LHCN-M2 (cell line): Measurements from ENCODE around the gene CUX1. TPM values are rescaled to one million over a fixed set of nuclear protein-coding genes. Genes with fewer than 3 reads are reported as not detected.
"Not testable (repeated sequence)": the region's sequence is repeated elsewhere in the genome, so short reads cannot be mapped to it uniquely, and the experiment has no call there.

Experiments used
- DNase-seq: peaks from one replicate; pipeline ENCODE4 v3.0.0-alpha.2; 2012; ENCODE audit warnings: low read depth
- total RNA-seq: library from RNA; depleted of rRNA; stranded (reverse); fragments of >200 nt; gene quantifications from 2 replicates; pipeline ENCODE4 v1.2.3, GENCODE V29; 2014

The CUX1 gene
- total RNA-seq, 1 experiment from 2014 or later, result 33.3 TPM

DNA sequence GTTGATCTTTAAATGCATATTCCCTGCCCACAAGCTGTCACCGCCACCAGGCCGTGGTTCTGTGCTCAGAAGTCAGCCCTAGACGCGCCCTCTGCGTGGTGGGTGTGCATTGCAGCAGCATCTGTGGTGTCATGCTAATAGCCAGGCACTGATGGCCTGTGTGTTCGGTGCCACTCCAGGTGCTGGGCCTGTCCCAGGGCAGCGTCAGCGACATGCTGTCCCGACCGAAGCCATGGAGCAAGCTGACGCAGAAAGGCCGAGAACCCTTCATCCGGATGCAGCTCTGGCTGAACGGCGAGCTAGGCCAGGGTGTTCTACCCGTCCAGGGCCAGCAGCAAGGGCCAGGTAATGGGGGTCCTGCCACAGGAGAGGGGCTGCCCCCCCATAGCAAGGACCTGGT is 386.8 kb downstream of the CUX1 start:
- no peak for DNase-seq

DNA sequence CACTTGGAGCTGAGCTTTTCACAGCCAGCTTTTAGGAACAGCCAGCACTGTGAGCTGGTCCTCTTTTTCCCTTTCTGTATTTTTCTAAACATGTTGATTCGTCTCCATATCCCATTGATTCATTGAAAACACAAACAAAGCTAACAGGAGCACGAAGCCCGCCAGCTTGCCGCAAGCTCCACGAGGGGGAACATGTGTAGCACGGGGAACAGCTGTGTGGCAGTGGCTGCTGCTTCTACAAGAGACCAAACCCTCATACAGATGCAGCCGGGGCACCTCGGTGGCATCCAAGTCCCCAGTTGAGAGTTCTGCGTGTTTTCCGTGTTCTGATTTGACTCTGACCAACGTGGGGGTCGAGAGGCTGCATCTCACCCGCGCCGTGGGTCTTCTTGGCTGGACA is 388.5 kb downstream of the CUX1 start:
- no peak for DNase-seq

DNA sequence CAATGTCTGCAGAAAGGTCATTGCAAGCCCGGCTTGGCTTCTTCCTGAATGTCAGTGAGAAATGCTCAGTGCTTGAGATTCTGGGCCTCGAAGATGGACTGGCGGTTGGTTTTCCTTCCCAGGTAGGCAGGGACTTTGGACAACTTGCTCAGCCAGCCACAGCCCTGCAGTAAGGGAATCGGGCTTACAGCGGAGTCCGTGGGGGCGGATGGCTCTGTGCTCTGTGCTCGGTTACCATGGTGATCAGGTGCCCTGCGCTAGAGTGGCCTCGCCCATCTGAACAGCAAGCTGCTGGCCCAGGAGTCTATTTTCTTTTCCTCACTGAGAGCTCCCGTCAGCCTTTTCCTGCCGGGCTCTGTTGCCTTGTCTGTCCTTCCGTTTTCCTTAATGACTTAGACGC is 391.4 kb downstream of the CUX1 start:
- no peak for DNase-seq

DNA sequence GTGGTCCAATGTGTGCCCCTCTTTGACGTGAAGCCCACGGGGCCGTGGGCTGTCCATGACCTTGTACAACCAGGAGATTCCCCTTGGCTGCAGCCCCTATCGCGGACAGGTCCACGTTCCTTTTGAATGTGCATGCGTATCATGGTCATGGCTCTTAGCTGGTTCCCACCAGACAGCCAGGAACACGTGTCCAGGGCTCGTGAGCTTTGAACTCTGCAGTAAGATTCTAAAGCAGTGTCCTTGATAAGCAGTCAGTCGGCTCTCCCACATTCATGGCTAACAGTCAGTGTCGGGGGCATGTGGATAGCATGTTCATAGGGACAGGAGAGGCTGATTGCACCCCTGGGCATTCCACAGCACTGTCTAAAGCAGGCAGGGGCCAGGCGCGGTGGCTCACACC is 393.4 kb downstream of the CUX1 start:
- no peak for DNase-seq

DNA sequence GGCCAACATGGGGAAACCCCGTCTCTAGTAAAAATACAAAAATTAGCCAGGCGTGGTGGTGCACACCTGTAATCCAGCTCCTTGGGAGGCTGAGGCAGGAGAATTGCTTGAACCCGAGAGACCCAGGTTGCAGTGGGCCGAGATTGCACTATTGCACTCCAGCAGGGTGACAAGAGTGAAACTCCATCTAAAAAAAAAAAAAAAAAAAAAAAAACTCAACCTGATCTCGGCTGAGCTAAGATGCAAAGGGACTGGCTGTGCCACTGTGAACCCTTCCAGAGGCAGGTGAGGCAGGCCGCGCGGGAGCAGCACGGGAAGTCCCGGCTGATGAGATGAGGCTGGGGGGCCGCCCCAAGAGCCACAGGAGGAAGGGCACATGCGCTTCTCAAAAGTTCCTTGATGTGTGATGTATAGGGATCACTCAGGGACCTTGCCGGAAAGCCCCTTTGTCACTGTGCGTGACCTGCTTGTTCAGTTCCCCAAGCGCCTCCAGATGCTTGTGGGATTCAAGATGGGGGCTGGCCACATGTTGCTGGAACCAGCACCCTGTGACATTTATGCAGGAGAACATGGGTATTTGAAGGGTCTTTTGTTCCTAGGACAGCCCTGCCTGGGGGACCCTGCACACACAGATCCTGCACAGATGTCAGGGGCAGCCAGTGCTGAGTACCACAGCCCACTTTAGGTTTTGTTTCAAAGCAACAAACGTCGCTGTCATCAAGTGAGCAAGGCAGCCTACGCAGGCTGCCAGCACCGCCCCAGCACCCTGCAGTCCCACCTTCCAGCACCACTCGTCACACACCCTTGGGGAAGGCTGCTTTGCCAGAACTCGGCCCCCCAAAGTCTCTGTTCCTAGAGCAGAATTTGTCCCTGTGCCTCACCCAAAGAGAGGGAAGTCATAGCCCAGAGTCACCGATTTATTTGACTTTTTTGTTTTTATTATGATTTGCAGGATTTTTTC is 394.4 kb downstream of the CUX1 start:
- DNase-seq, result no peak

DNA sequence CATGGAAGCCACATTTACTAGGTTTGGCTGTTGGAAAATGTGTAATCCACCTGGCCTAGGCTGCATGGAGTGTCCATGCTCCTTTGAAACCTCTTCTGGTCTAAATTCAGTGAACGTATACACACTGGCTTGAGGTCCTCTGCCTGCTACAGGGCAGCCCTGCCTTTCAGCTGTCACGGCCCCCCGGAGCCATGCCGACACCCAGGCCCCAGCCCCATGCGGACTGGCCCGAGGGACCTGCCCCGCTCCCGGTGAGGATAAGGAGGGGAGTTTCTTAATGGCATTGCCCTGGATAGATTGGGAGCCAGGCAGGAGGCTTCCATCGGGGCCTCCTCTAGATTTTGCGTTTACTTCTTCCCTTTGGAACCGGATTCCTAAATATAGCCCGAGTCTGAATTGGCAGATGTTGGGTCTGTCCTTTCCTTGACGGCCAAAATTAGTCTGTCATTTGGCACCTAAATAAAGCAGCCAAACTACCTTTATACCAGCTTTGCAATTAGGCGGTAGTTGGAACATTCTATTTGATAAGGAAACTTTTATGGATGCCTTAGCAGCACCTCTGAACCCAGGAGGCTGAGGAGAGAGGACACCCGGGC is 397.1 kb downstream of the CUX1 start:
- no peak for DNase-seq

DNA sequence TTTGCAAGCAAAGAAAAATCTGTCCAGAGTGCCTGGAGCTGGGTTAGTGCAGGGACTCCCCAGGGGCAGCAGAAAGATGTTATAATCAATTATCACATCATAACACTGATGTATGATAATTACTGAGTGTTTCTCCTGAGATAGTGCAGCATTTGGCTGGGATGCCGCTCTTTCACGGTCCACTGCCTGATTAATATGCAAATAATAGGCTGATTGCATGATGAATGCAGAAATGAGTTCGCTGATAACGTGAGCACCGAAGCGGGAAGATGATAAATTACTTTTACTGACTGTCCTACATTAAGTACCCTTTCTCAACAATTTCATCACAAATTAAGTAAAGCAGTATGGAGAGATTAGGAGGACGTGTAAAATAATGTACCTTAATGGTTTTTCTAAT is 397.8 kb downstream of the CUX1 start:
- DNase-seq, result no peak

DNA sequence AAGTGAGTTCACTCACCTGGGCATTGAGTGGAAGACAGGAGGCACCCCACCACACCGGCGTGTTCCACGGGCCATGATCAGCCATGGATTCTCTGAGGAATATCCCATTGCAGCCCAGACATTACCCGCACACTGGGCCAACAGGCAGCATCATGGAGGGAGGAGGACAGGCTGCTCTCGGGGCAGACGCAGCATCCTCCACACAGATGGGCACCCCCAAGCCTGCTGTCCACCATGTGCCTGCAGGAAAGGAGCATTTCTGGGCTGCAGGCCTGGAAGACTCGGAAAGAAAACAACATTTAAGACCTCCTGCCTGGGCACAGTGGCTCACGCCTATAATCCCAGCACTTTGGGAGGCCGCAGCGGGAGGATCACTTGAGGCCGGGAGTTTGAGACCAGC is 398.3 kb downstream of the CUX1 start:
- DNase-seq, result no peak

DNA sequence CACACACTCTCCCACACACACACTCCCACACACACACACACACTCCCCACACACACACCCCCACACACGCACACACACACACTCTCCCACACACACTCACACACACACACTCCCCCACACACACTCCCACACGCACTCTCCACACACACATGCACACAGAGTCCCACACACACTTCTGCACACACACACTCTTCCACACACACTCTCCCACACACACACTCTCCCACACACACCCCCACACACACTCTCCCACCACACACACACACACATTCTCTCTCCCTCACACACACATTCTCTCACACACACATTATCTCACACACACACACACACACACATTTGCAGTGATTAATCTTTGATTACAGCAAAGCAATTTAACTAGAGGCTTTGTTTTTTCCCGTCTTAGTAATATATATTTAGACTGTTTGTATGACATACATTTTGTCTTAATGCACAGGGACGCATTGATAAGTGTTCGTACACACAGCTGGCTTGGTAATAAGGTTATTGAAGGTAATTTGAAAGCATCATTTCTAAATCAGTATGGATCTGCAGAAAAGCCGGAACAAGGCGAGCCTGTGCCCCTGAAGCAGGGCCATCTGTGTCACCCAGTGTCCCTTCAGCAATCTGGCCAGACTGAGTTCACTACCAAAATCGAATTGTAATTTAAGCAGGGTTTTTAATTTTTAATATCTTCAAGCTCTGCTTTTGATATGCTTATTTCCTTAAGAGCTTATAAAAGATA is 399.3 kb downstream of the CUX1 start:
- DNase-seq, result no peak

DNA sequence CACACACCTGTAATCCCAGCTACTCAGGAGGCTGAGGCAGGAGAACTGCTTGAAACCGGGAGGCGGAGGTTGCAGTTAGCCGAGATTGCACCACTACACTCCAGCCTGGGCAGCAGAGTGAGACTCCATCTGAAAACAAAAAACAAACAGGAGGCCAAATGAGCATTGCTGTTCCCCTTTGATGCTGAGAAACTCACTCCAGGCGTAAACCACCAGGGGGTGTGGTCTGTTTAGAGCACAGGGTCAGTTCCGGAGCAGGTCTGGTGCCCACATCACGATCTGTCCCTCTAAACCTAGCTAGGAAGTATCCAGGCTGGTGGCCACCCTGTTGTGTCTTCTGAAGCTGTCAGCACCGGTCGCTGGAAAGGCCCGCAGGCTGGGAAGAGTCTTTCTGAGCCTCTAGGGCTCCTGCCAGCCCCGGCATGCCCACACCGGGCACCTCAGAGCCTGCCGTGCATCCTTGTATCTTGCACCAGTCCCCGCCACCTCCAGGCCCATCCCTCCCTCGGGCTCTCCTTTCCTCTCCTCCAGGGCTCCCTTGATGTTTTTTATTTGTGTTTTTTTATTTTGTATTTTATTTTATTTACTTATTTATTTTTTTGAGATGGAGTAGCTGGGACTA is 402.9 kb downstream of the CUX1 start:
- DNase-seq, result no peak

DNA sequence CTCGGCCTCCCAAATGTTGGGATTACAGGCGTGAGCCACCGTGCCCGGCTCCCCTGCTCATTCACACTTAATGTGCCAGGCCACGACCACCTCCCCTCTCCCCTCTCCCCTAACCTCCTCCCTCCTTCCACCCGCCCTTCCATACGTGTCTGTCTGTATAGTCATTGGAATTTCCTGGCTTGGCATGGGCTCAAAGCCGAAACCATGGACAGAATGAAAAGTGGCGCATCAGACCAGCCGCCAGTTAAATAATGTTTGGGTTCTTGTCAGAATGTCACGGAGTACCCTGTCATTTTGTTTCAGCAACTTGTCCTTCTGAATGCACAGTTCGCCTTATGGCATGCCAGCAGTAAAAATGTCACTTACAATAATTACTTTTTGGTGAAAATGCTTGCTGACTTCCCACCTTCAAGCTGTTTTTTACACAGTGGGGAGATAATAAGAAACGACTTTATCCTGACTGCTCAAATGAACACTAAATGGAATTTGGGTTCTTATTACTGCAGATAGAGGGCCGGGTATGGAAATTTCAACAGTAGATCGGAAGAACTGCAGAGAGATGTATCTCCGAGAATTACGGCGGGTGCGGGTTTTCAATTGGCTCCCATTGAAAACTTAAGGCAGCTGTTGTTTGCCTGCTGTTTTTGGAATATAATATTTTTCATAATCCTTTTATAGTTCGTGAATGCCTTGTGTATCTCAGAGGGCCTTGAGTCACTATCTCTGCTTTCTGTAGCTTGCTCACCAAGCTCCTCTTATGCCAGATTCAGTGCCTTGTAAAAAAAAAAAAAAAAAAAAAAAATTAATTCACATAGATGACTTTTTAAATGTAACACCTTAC is 403.8 kb downstream of the CUX1 start:
- DNase-seq, result peak; percentile 80

DNA sequence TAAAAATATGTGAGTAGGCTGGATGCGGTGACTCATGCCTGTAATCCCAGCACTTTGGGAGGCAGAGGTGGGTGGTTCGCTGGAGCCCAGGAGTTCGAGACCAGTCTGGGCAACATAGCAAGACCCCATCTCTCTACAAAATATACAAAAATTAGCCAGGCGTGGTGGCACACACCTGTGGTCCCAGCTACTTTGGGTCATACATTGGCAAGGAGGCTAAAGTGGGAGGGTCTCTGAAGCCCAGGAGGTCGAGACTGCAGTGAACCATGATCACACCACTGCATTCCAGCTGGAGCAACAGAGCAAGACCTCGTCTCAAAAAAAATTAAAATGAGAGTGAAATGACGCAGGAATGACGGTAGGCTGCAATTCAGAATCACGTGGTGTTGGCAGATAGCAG is 404.5 kb downstream of the CUX1 start:
- DNase-seq, result no peak

DNA sequence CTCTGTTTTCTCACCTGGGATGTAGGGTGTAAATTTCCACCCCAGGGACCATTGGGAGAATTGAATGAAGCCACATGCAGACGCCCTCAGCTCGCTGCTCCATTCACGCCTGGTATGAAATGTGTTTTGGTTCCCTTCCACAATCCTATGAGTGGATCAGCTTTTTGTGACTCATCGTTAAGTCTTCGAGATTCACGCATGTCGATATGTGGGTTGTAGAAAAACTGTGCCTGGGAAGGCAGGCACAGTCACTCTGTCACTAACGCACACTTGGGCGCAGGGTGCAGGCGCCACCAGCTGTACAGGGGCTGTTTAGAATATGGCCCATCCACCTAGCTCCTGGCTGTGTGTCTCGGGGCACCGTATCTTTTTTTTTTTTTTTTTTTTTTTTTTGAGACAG is 405.0 kb downstream of the CUX1 start:
- DNase-seq, result peak; percentile 71

DNA sequence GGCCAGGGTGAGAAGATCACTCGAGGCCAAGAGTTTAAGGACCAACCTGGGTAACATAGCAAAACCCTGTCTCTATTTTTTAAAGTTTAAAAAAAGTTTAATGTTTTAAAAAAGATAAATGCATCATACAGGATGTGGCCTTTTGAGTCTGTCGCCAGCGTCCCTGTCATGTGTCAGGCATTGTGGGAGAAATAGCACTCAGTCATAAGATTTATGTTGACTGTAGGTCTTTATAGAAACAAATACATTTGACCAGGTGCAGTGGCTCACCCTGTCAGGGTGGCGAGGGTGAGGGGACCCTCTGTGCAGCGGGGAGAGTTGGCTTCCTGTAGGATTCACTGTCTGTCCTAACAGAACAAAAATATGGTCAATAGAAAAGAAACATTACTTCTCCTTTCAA is 405.8 kb downstream of the CUX1 start:
- DNase-seq, result no peak

DNA sequence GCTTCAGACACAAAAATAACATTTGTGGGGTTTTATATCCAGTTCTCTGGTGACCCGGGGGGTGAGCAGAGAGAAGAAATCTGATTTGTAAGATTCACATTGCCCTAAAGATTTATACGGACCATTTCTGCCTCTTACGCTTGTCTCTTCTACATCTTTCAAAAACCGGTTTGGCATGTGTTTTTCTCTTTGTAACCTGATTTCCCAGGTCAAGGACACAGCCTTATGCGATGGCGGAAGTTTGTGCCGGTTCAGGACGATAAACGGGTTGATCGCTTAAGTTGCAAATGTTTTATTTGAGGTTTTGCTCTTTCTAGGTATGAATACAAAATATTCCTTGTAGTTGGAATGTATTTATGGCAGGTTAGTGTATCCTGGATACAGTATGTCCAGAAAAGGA is 407.6 kb downstream of the CUX1 start:
- no peak for DNase-seq

DNA sequence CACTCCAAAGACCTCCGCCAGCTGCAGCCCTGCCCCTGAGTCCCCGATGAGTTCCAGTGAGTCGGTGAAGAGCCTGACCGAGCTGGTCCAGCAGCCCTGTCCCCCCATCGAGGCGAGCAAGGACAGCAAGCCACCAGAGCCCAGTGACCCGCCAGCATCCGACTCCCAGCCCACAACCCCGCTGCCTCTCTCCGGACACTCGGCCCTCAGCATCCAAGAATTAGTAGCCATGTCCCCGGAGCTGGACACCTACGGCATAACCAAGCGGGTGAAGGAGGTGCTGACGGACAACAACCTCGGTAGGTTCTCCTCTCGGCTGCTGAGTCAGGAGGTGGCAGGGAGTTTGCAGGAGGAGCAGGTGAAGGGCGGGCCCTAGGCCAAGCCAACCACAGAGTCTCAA is 409.9 kb downstream of the CUX1 start:
- DNase-seq, result no peak

DNA sequence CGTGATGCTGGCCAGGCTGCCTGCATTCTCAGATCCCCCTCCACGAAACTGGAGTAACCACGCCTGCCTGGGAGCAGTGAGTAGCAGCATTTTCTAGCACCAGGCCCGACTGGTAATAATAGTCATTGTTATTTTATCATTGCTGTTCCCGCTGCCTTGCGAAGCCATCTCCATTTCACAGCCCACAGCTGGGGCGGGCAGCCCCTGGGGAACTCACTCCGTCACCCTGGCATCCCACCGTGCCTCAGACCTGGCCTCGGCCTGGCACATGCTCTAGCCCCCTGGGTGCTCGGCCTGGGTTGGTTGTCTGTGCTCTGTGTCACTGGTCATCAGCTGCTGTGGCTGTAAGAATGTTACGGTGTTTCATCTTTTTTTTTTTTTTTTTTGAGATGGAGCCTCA is 411.5 kb downstream of the CUX1 start:
- no peak for DNase-seq

DNA sequence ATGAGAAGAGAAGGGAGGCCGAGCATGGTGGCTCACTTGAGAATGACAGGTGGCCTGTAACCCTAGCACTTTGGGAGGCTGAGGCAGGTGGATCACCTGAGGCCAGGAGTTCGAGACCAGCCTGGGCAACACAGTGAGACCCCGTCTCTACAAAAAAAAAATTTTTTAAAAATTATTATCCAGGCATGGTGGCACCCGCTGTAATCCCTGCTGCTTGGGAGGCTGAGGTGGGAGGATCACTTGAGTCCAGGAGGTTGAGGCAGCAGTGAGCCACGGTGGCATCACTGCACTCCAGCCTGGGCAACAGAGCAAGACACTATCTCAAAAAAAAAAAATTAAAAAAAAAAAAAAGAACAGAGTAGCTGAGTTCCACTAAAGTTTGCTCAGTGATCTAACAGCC is 412.7 kb downstream of the CUX1 start:
- DNase-seq, result not testable (repeated sequence)

DNA sequence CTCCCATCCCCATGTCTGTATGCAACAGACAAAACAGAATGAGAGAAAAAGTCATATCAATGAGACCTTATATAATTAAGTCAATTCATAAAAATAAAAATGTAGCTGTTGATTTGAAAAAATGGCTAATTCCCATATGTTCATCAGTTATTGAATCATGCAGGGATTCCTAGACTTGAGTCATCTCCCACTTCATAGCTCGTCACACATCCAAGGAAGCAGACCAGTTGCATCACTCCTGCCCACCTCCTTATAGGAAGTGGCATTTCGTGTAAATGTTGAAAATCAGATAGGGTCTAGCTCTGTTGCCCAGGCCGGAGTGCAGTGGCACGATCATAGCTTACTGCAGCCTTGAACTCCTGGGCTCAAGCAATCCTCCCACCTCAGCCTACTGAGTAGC is 413.2 kb downstream of the CUX1 start:
- DNase-seq, result peak; percentile 34

DNA sequence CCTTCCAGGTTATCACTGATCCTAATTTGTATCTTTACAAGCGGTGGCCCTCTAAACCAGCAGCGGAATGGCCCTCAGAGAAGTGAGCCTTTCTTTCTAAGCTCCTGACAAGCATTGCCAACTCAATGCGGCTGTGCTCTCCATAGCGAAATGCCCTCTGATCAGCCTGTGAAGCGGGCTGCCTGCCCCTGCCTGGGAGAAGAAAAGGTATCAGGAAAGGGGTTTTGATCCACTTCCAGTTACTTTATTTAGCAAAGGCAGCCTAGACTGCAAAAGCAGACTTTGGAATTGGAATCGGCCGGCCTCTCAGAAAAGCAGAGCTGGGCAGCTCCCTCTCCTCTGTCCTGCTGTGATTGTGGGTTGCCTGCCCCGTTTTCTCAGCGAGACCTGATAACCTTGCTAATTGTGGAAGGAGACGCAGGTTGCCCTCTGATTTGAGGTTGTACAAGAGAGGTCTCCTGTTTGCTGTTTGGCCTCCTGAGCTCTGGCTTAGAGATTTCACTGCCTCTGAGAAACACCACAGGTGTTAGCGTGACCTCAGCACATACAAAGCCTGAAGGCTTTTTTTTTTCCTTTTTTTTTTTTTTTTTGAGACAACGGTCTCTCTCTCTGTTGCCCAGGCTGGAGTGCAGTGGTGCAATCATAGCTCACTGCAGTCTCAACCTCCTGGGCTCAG is 415.3 kb downstream of the CUX1 start:
- no peak for DNase-seq

DNA sequence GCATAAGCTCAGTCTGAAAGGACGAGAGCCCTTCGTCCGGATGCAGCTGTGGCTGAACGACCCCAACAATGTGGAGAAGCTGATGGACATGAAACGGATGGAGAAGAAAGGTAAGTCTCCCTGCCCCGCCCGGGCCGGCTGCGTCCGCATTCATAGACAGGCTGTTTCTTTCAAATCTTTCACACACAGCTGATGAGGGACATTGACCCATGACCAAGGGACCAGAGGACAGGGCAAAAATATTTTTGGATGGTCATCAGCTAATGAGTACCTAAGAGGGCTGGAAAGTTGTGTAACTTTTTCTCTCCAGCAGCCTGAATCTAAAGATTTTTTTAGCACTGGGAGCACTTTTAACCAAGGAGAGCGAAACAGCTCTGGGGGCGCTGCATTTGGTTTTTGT is 416.7 kb downstream of the CUX1 start:
- DNase-seq, result no peak
